Measurements from ENCODE around the gene CREB5.

- no peak for TF ChIP-seq CTCF (IDR thresholded peaks at IDR 0.05)
- no peak for TF ChIP-seq POLR2AphosphoS5 (IDR thresholded peaks at IDR 0.05)
- no peak for TF ChIP-seq POLR2A (IDR thresholded peaks at IDR 0.05)
Observed at GRCh38 chr7:28558236-28558635, 145.9 kb downstream of the CREB5 start.
